WTC11 (cell line): ENCODE data around the gene MIS18BP1. TPM values are rescaled to one million over a fixed set of nuclear protein-coding genes. Genes with fewer than 3 reads are reported as not detected.

Experiments
- AFF4 ChIP-seq: sonication (generic); formaldehyde crosslinking; IDR thresholded peaks from 2 replicates; pipeline ENCODE4 v1.8.1; 2023; ENCODE audit warnings: mild to moderate bottlenecking, missing genetic modification reagents, borderline replicate concordance
- CTCF ChIP-seq: fragments of 200-600 bp; IDR thresholded peaks from 2 replicates; pipeline ENCODE4 v1.8.0; 2022; ENCODE audit warnings: antibody characterized with exemption
- E2F1 ChIP-seq: sonication (generic); formaldehyde crosslinking; IDR thresholded peaks from 2 replicates; pipeline ENCODE4 v1.8.0; 2022; ENCODE audit warnings: mild to moderate bottlenecking, missing genetic modification reagents
- GABPB1 ChIP-seq: sonication (generic); formaldehyde crosslinking; IDR thresholded peaks from 2 replicates; pipeline ENCODE4 v1.8.1; 2023; ENCODE audit warnings: mild to moderate bottlenecking, missing genetic modification reagents
- GTF2I ChIP-seq: fragments of 250-450 bp; sonication (Bioruptor Pico); conservative IDR thresholded peaks from 2 replicates; pipeline ENCODE4 v1.4.0; 2021; ENCODE audit warnings: mild to moderate bottlenecking
- MLX ChIP-seq: sonication (generic); formaldehyde crosslinking; IDR thresholded peaks from 2 replicates; pipeline ENCODE4 v1.8.1; 2023; ENCODE audit warnings: mild to moderate bottlenecking, missing genetic modification reagents, moderate library complexity
- SMAD3 ChIP-seq: sonication (generic); formaldehyde crosslinking; IDR thresholded peaks from 2 replicates; pipeline ENCODE4 v1.8.0; 2022; ENCODE audit warnings: missing genetic modification reagents, mild to moderate bottlenecking, borderline replicate concordance
- SOX15 ChIP-seq: fragments of 250-450 bp; sonication (Bioruptor Pico); IDR thresholded peaks from 2 replicates; pipeline ENCODE4 v1.9.0; 2021; ENCODE audit warnings: mild to moderate bottlenecking
- TCF7 ChIP-seq: sonication (generic); formaldehyde crosslinking; IDR thresholded peaks from 2 replicates; pipeline ENCODE4 v1.8.0; 2022; ENCODE audit warnings: mild to moderate bottlenecking, low read depth, missing genetic modification reagents, moderate library complexity
- ZBTB43 ChIP-seq: sonication (generic); formaldehyde crosslinking; IDR thresholded peaks from 2 replicates; pipeline ENCODE4 v1.8.1; 2023; ENCODE audit warnings: mild to moderate bottlenecking, missing genetic modification reagents
- ZNF263 ChIP-seq: sonication (generic); formaldehyde crosslinking; IDR thresholded peaks from 2 replicates; pipeline ENCODE4 v1.8.1; 2022; ENCODE audit warnings: low read depth, mild to moderate bottlenecking, moderate library complexity, missing genetic modification reagents
- ZNF423 ChIP-seq: fragments of 250-450 bp; sonication (Bioruptor Pico); IDR thresholded peaks from 2 replicates; pipeline ENCODE4 v2.1.2; 2022; ENCODE audit warnings: mild to moderate bottlenecking, moderate library complexity
- ZNF532 ChIP-seq: fragments of 250-450 bp; sonication (Bioruptor Pico); IDR thresholded peaks from 2 replicates; pipeline ENCODE4 v1.9.0; 2021; ENCODE audit warnings: mild to moderate bottlenecking, borderline replicate concordance
- total RNA-seq: library from RNA; stranded (reverse); gene quantifications from 3 replicates; pipeline ENCODE4 v1.2.3, GENCODE V29; 2021

The MIS18BP1 gene
- total RNA-seq, 1 experiment from 2014 or later = 65.7 TPM

GRCh38 chr14:45253070-45253753, at the start of gene MIS18BP1 (continued):
- TF ChIP-seq ZNF532 (CRISPR knock-in tag) = 0 out of 2 replicates have a peak, but pooled peaks have one; percentile 51
- no peak for TF ChIP-seq SOX15 (CRISPR knock-in tag)
- peak; percentile 70 for TF ChIP-seq GABPB1 (CRISPR knock-in tag)
- TF ChIP-seq SMAD3 (CRISPR knock-in tag) = peak; percentile 79
- no peak for TF ChIP-seq ZNF263
- TF ChIP-seq TCF7 = no peak
- TF ChIP-seq MLX (CRISPR knock-in tag) = no peak
- peak; percentile 57; the same call in 1 of the 2 replicates for TF ChIP-seq CTCF
- peak; percentile 89; the same call in 1 of the 2 replicates for TF ChIP-seq ZBTB43 (CRISPR knock-in tag)
- TF ChIP-seq GTF2I = no peak
- TF ChIP-seq E2F1 (CRISPR knock-in tag) = no peak
- no peak; the same call in 1 of the 2 replicates for TF ChIP-seq AFF4
- no peak for TF ChIP-seq ZNF423
